ENCODE results near the gene LRFN3. TPM values are rescaled to one million over a fixed set of nuclear protein-coding genes. Genes with fewer than 3 reads are reported as not detected.

LRFN3 gene, protein sequence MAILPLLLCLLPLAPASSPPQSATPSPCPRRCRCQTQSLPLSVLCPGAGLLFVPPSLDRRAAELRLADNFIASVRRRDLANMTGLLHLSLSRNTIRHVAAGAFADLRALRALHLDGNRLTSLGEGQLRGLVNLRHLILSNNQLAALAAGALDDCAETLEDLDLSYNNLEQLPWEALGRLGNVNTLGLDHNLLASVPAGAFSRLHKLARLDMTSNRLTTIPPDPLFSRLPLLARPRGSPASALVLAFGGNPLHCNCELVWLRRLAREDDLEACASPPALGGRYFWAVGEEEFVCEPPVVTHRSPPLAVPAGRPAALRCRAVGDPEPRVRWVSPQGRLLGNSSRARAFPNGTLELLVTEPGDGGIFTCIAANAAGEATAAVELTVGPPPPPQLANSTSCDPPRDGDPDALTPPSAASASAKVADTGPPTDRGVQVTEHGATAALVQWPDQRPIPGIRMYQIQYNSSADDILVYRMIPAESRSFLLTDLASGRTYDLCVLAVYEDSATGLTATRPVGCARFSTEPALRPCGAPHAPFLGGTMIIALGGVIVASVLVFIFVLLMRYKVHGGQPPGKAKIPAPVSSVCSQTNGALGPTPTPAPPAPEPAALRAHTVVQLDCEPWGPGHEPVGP
- total RNA-seq: 1.7 and 2.1 TPM in 2 replicates

DNA sequence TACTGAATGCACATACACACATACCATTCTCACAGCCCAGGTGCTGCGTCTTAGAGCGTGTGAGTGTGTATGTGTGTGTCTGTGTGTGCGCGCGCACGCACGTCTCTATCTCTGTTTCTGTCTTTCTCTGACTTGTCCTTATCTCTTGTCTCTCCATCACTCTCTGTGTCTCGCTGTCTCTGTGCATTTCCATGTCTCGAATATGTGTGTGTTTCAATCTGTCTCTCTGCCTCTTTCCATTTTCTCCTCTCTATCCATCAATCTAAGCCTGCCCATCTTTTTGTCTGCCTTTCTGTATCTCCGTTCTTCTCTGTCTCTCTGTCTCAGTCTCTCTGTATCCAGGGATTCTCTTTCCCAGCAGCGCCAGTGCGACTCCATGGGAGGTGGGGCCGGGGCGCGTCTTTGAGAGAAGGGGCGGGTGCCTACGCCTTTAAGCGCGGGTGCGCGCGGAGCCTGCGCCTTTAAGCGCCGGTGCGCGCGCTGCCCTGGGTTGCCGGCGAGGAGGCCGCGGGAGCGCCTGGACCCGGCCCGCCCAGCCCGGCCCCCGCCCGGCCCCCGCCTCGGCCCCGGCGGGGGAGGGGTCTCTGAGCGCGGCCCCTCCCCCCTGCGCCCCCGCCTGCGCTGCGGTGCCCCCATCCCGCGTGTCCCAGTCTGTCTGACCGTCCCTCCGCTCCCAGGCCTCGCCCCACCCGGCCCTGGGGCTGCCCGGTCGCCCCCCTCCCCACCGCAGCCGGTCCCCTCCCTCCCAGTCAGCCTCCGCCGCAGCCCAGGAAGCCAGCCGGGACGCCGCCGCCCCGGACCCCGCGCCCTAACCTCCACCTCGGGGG lies at the start of gene LRFN3:
LRFN3 (plus strand) TSS at position 464 of the 827 bp plus-strand sequence. CDS start 3,052 bp downstream, outside the sequence.

DNA sequence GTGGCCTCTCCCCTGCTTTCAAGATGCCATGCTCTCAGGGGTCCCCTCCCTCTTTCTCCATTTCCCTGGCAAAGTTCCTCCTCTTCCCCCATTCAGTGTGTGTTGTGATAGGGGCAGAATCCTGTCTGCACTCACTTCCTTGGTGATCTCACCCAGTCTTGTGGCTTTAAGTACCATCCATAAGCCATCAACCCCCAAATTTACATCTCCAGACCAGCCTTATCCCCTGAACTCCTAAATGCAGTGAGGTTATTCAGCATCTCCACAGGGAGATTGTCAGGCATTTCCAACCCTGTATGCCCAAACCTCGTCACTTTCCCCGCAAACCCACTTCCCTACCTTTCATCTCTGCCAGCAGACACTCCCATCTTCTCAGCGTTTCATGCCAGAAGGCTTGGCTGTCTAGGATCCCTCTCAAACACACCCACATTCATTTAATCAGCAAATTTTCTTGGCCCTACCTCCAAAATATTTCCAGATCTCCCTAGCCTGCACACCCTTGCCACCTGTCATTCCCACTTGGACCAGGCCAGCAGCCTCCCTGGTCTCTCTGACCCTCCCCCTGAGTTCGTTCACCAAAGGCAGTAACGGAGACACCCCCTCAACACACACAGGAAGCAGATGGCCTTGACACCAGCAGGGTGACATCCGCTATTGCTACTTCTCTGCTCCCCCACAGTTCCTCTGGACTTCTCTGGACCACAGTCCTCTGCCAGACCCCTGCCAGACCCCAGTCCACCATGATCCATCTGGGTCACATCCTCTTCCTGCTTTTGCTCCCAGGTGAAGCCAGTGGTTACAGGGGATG lies 34.1 kb upstream of the LRFN3 start, which contains the start of gene HCST:
HCST (plus strand) TSS at position 676 of the 808 bp plus-strand sequence; CDS start at position 741, 65 bp downstream.

DNA sequence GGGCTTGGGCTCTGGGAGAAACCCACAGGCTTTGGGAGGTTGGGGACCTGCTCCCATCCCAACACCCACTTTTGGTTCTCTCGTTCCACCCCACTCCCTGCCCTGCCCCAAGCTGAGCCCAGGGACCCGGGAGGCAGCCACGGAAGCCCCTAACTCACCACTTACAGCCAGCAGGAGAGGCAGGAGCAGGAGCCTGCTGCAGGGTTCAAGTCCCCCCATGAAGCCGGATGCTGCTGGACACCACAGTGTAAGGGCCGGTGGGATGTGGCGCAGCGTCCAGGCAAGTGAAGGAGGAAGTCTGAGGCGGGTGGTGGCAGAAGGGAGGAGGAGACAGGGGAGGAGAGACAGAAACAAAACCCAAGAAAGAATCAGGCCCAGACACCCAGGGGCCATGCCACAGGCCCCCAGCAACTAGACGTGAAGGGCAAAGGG lies 28.1 kb upstream of the LRFN3 start, which contains the start of gene TYROBP:
TYROBP (minus strand) TSS at position 286 of the 432 bp plus-strand sequence; CDS start at position 219, 67 bp downstream.

Other genes with a start within 250 kb of the LRFN3 start
- not detected in 2 replicates for gene ZBTB32, start 231.8 kb upstream of the LRFN3 start, total RNA-seq
- gene KMT2B, start 218.4 kb upstream of the LRFN3 start, total RNA-seq: 6.7 and 7.9 TPM in 2 replicates
- gene IGFLR1, start 193.9 kb upstream of the LRFN3 start, total RNA-seq: not detected in 2 replicates
- 3.2 and 5.3 TPM in 2 replicates for gene U2AF1L4, start 191.0 kb upstream of the LRFN3 start, total RNA-seq
- 15.9 and 18.1 TPM in 2 replicates for gene PSENEN, start 190.7 kb upstream of the LRFN3 start, total RNA-seq
- gene LIN37, start 187.8 kb upstream of the LRFN3 start, total RNA-seq: 6.4 and 8.0 TPM in 2 replicates
- 0.43 TPM in 1 of 2 replicates, not detected in the other for gene HSPB6, start 179.3 kb upstream of the LRFN3 start, total RNA-seq
- 2.9 and 4.0 TPM in 2 replicates for gene PROSER3, start 178.2 kb upstream of the LRFN3 start, total RNA-seq
- under 0.01 TPM in 1 of 2 replicates, not detected in the other for gene ARHGAP33, start 160.8 kb upstream of the LRFN3 start, total RNA-seq
- not detected in 2 replicates for gene PRODH2, start 123.5 kb upstream of the LRFN3 start, total RNA-seq
- not detected in 2 replicates for gene NPHS1, start 83.9 kb upstream of the LRFN3 start, total RNA-seq
- not detected in 2 replicates for gene KIRREL2, start 79.5 kb upstream of the LRFN3 start, total RNA-seq
- gene APLP1, start 67.8 kb upstream of the LRFN3 start, total RNA-seq: 1.7 TPM in 1 of 2 replicates, not detected in the other
- 3.8 and 7.2 TPM in 2 replicates for gene NFKBID, start 35.8 kb upstream of the LRFN3 start, total RNA-seq
- not detected in 2 replicates for gene HCST, start 33.8 kb upstream of the LRFN3 start, total RNA-seq
- not detected in 2 replicates for gene TYROBP, start 28.1 kb upstream of the LRFN3 start, total RNA-seq
- gene SDHAF1, start 58.8 kb downstream of the LRFN3 start, total RNA-seq: 14.2 and 26.9 TPM in 2 replicates
- gene SYNE4, start 72.4 kb downstream of the LRFN3 start, total RNA-seq: 9.4 and 12.4 TPM in 2 replicates
- gene ALKBH6, start 77.8 kb downstream of the LRFN3 start, total RNA-seq: 16.0 and 19.0 TPM in 2 replicates
- gene CLIP3, start 96.5 kb downstream of the LRFN3 start, total RNA-seq: 0.24 TPM in 1 of 2 replicates, not detected in the other
- 0.72 and 3.6 TPM in 2 replicates for gene THAP8, start 117.9 kb downstream of the LRFN3 start, total RNA-seq
- gene WDR62, start 118.5 kb downstream of the LRFN3 start, total RNA-seq: 0.21 and 0.72 TPM in 2 replicates
- not detected in 2 replicates for gene OVOL3, start 174.8 kb downstream of the LRFN3 start, total RNA-seq
- gene POLR2I, start 178.5 kb downstream of the LRFN3 start, total RNA-seq: 62.7 and 85.5 TPM in 2 replicates
- 139 and 206 TPM in 2 replicates for gene TBCB, start 179.1 kb downstream of the LRFN3 start, total RNA-seq
- gene CAPNS1, start 203.7 kb downstream of the LRFN3 start, total RNA-seq: 121 and 205 TPM in 2 replicates
- 0.48 and 3.0 TPM in 2 replicates for gene COX7A1, start 216.1 kb downstream of the LRFN3 start, total RNA-seq

Data from tracheal epithelial cell (primary cell).